SU-DHL-6 (cell line): ENCODE results near the gene HOXD12.

Experiments used
- H2AFZ ChIP-seq: fragments of 200-600 bp; sonication (generic); 2 replicates; pipeline ENCODE4 v1.6.1; 2014; ENCODE audit warnings: low read depth, mild to moderate bottlenecking, moderate library complexity, mixed read lengths, antibody characterized with exemption, low read length; ENCODE audit not compliant: severe bottlenecking
- H3F3A ChIP-seq: fragments of 200-600 bp; shearing (Covaris generic); 2 replicates; pipeline ENCODE4 v1.6.0; 2016; ENCODE audit warnings: antibody characterized with exemption, mild to moderate bottlenecking; ENCODE audit not compliant: insufficient read depth
- H3K27ac ChIP-seq: fragments of 200-600 bp; sonication (generic); 2 replicates; pipeline ENCODE4 v1.5.1; 2016; ENCODE audit warnings: low read depth, mild to moderate bottlenecking, low read length, moderate library complexity, mixed read lengths
- H3K27me3 ChIP-seq: fragments of 200-600 bp; sonication (generic), shearing (Covaris generic); 2 replicates; pipeline ENCODE4 v1.6.0; 2014; ENCODE audit warnings: mild to moderate bottlenecking, low read length
- H3K36me3 ChIP-seq: fragments of 200-600 bp; sonication (generic); 2 replicates; pipeline ENCODE4 v1.6.1; 2014; ENCODE audit warnings: mild to moderate bottlenecking, low read length, mixed read lengths
- H3K4me2 ChIP-seq: fragments of 300-600, 200-600 bp; shearing (Covaris generic), sonication (generic); 2 replicates; pipeline ENCODE4 v1.6.0; 2014; ENCODE audit warnings: low read length, low read depth, mild to moderate bottlenecking; ENCODE audit not compliant: poor library complexity, severe bottlenecking
- H3K4me3 ChIP-seq: fragments of 200-600 bp; sonication (generic); 2 replicates; pipeline ENCODE4 v1.5.1; 2014; ENCODE audit warnings: antibody characterized with exemption, low read length, mild to moderate bottlenecking, mixed read lengths; ENCODE audit not compliant: insufficient read depth, poor library complexity, severe bottlenecking
- H3K79me2 ChIP-seq: fragments of 200-600 bp; sonication (generic); 2 replicates; pipeline ENCODE4 v1.6.1; 2014; ENCODE audit warnings: mild to moderate bottlenecking, low read length, moderate library complexity; ENCODE audit not compliant: insufficient read depth
- H3K9ac ChIP-seq: fragments of 200-600 bp; sonication (generic); 2 replicates; pipeline ENCODE4 v1.7.0; 2014; ENCODE audit warnings: mild to moderate bottlenecking, low read length
- H3K9me2 ChIP-seq: fragments of 200-600 bp; sonication (generic); replicated peaks from 2 replicates; pipeline ENCODE4 v1.6.1; 2014; ENCODE audit warnings: low read length; ENCODE audit not compliant: insufficient read depth
- H3K9me3 ChIP-seq: fragments of 200-600 bp; sonication (generic); 2 replicates; pipeline ENCODE4 v1.6.1; 2014; ENCODE audit warnings: low read length, mixed read lengths; ENCODE audit not compliant: insufficient read depth
- H4K20me1 ChIP-seq: fragments of 200-600 bp; sonication (generic); 2 replicates; pipeline ENCODE4 v1.6.1; 2014; ENCODE audit warnings: low read depth, mild to moderate bottlenecking, antibody characterized with exemption, low read length, moderate library complexity, mixed read lengths
- EZH2phosphoT487 ChIP-seq: fragments of 200-600 bp; sonication (generic), shearing (Covaris generic); conservative IDR thresholded peaks from 2 replicates; pipeline ENCODE4 v1.6.1; 2018; ENCODE audit warnings: mild to moderate bottlenecking, antibody characterized with exemption, low read length, moderate library complexity, mixed read lengths
- TF ChIP-seq, protein P1 (sequence below): fragments of 200-600 bp; sonication (generic); IDR thresholded peaks from one replicate; pipeline ENCODE4 v1.5.1; 2017; ENCODE audit warnings: antibody characterized with exemption, mild to moderate bottlenecking, low read length, moderate library complexity; ENCODE audit not compliant: insufficient read depth, poor library complexity, severe bottlenecking

Gene HOXD12

DNA sequence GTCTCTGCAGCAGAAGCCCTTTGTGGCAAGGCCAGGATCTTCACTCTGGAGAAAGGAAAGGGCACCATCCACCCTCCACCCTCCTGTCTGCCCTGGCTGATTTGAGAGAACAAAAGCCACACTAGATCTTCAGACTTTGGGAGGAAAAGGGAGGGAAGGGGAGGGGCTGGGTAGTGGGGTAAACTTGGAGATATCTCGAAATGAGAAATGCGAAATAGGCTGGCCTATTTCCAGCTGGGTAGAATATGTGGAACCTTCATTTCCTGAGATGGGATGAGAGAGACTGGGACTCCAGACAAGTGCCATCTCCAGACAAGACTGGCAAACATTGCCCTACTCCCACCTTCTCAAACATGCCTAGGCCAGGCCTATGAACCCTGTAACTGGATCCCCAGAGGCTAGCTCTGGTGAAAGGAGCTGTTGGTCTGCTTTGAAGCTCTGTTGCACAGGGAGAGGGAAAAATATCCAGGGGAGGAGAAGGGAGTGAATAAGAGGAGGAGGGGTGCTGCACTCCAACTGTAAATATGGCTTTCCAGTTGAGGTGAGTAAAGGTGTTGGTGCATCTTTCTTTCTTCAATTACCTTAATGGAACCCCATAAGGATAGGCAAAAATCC, 1.7 kb downstream of the HOXD12 start:
- Histone ChIP-seq H4K20me1 (no peaks in the 10 kb centered on the region), H3F3A (no peaks in the 10 kb centered on the region), H2AFZ (no peak overlapping the region), H3K4me2 (no peak overlapping the region), H3K9me2 (no peaks in the 10 kb centered on the region), H3K27ac (no peak overlapping the region), H3K36me3 (no peaks in the 10 kb centered on the region), H3K9ac (no peak overlapping the region), H3K27me3 (no peaks in the 10 kb centered on the region), H3K9me3 (no peaks in the 10 kb centered on the region), H3K4me3 (no peak overlapping the region), H3K79me2 (no peaks in the 10 kb centered on the region)
- no peak for TF ChIP-seq EZH2phosphoT487
- TF ChIP-seq, protein P1, sequence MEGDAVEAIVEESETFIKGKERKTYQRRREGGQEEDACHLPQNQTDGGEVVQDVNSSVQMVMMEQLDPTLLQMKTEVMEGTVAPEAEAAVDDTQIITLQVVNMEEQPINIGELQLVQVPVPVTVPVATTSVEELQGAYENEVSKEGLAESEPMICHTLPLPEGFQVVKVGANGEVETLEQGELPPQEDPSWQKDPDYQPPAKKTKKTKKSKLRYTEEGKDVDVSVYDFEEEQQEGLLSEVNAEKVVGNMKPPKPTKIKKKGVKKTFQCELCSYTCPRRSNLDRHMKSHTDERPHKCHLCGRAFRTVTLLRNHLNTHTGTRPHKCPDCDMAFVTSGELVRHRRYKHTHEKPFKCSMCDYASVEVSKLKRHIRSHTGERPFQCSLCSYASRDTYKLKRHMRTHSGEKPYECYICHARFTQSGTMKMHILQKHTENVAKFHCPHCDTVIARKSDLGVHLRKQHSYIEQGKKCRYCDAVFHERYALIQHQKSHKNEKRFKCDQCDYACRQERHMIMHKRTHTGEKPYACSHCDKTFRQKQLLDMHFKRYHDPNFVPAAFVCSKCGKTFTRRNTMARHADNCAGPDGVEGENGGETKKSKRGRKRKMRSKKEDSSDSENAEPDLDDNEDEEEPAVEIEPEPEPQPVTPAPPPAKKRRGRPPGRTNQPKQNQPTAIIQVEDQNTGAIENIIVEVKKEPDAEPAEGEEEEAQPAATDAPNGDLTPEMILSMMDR, result no peak

DNA sequence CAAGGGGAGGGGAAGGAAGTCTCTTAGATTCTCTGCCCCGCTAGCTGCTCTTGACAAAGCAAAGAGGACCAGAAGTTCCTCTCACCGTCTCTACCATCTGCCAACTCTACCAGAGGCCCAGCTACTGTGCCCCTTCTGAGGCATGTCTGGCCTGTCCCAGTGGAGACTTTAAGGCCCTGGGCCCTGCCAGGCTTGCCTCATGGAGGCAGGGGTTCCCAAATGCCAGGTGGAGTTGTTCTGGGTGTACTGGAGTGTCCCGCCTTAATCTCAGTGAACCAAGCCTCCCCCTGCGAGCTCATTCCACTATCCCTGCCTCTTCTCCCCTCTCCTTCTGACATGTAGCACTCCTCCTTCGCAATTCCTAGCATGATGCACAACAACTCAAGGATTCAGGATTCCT, 2.2 kb downstream of the HOXD12 start:
- Histone ChIP-seq H3K9me2 (no peaks in the 10 kb centered on the region), H3K79me2 (no peaks in the 10 kb centered on the region), H3K27ac (no peak overlapping the region), H3F3A (no peaks in the 10 kb centered on the region), H3K4me3 (no peak overlapping the region), H2AFZ (no peak overlapping the region), H3K27me3 (no peaks in the 10 kb centered on the region), H3K9me3 (no peaks in the 10 kb centered on the region), H3K4me2 (no peak overlapping the region), H3K9ac (no peak overlapping the region), H3K36me3 (no peaks in the 10 kb centered on the region), H4K20me1 (no peaks in the 10 kb centered on the region)
- TF ChIP-seq, protein P1, result no peak
- TF ChIP-seq EZH2phosphoT487, result no peak

DNA sequence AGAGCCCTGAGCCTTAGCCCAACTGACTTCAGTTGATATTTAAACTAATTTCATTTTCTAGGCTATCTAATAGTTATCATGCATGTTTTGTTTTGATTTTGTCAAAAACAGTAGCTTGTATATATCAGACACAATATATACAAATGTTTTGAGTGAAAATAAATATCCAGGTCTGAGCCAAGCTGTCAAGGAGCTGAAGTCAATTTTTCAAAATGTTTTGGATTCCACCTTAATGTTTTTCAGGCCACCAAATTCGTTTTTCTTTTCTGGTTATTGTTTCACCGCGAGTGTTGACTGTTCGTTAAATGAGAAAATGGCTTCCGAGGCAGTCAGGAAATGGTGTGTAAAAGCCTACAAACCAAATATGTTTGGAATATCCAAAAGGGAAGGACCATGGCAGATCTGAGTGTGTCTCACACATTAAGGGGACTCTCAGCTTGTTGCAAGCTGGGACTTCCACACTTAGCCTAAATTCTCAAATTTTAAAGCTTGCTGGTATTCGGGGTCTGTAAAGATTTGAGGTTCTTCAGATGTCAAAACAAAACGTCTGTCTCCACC, 2.8 kb downstream of the HOXD12 start:
- TF ChIP-seq, protein P1, result no peak
- TF ChIP-seq EZH2phosphoT487, result no peak
- no peak overlapping the region for H3K4me2 ChIP-seq
- no peak overlapping the region for H3K27ac ChIP-seq
- H3K79me2 ChIP-seq, result no peaks in the 10 kb centered on the region
- no peaks in the 10 kb centered on the region for H4K20me1 ChIP-seq
- H3K36me3 ChIP-seq, result no peaks in the 10 kb centered on the region
- no peaks in the 10 kb centered on the region for H3F3A ChIP-seq
- no peaks in the 10 kb centered on the region for H3K9me3 ChIP-seq
- no peak overlapping the region for H3K4me3 ChIP-seq
- H3K27me3 ChIP-seq, result no peaks in the 10 kb centered on the region
- H3K9me2 ChIP-seq, result no peaks in the 10 kb centered on the region
- H2AFZ ChIP-seq, result no peak overlapping the region
- H3K9ac ChIP-seq, result no peak overlapping the region
